A549 (cell line): ENCODE data around the gene LYRM2. TPM values are rescaled to one million over a fixed set of nuclear protein-coding genes. Genes with fewer than 3 reads are reported as not detected.

ENCODE experiments used
- ATAC-seq, 2 experiments: fragments of 200-7000 bp in 1 of 2; fragments of >200 bp in 1 of 2; cut with Nextera tagmentation in 1 of 2; cut with Tn5 transposase in 1 of 2; 3 replicates each; pipeline versions ENCODE4 v1.8.0 to v1.9.1; 2018 to 2020; ENCODE audit warnings: mild to moderate bottlenecking in 1 of 2, moderate library complexity in 1 of 2
- CTCF ChIA-PET: fragments of 300-600 bp; sonication (Branson Sonifier 250); formaldehyde crosslinking; extraction: SDS; loops from one replicate; lab custom pipeline; 2021; ENCODE audit warnings: antibody characterized with exemption, inconsistent platforms; lab: Yijun Ruan, JAX
- POLR2A ChIA-PET: fragments of 350-600 bp; formaldehyde crosslinking; extraction: SDS; loops from one replicate; lab custom pipeline; 2021; ENCODE audit warnings: antibody characterized with exemption, inconsistent platforms; lab: Yijun Ruan, JAX
- DNase-seq, 2 experiments: peaks; one replicate each; pipeline versions ENCODE4 v3.0.0 to v3.0.0-alpha.2; 2011 to 2016; ENCODE audit warnings: low read depth in 1 of 2, low spot score in 1 of 2
- FAIRE-seq: peaks from 2 replicates; lab custom pipeline; 2011; peaks lifted over from hg19 to GRCh38; lab: Jason Lieb, UNC
- H3K27ac ChIP-seq, 2 experiments: fragments of >200 bp; sonication (Bioruptor Twin); formaldehyde crosslinking; 3 replicates each; pipeline ENCODE4 v1.5.1; 2016 to 2017
- H3K4me1 ChIP-seq: fragments of >200 bp; sonication (Bioruptor Twin); formaldehyde crosslinking; 3 replicates; pipeline ENCODE4 v1.6.1; 2016
- H3K4me2 ChIP-seq: fragments of >200 bp; sonication (Bioruptor Twin); formaldehyde crosslinking; 3 replicates; pipeline ENCODE4 v1.6.1; 2016
- H3K4me3 ChIP-seq: fragments of >200 bp; sonication (Bioruptor Twin); formaldehyde crosslinking; 3 replicates; pipeline ENCODE4 v1.5.1; 2016
- H3K9me3 ChIP-seq: fragments of >200 bp; sonication (Bioruptor Twin); formaldehyde crosslinking; 3 replicates; pipeline ENCODE4 v1.6.1; 2016
- BCL3 ChIP-seq: fragments of >200 bp; sonication (Bioruptor Twin); formaldehyde crosslinking; IDR thresholded peaks from 3 replicates; pipeline ENCODE4 v1.6.1; 2016
- BHLHE40 ChIP-seq: IDR thresholded peaks from 2 replicates; pipeline ENCODE4 v1.6.1; 2012; ENCODE audit warnings: low read depth, low read length, inconsistent platforms
- CBX2 ChIP-seq: fragments of 200-600 bp; sonication (generic); IDR thresholded peaks from 2 replicates; pipeline ENCODE4 v1.6.1; 2016; ENCODE audit warnings: low read depth, mild to moderate bottlenecking, borderline replicate concordance
- CHD4 ChIP-seq: fragments of 200-600 bp; sonication (generic); IDR thresholded peaks from 2 replicates; pipeline ENCODE4 v1.6.1; 2016; ENCODE audit warnings: antibody characterized with exemption, mild to moderate bottlenecking, borderline replicate concordance
- ESRRA ChIP-seq: fragments of 150-350 bp; IDR thresholded peaks from 2 replicates; pipeline ENCODE4 v1.6.1; 2014; ENCODE audit warnings: mild to moderate bottlenecking, low read length, borderline replicate concordance
- FOSB ChIP-seq: fragments of 250-450 bp; sonication (Bioruptor Pico); IDR thresholded peaks from 2 replicates; pipeline ENCODE4 v1.5.0; 2020; ENCODE audit warnings: mild to moderate bottlenecking, moderate library complexity
- FOSL2 ChIP-seq, 2 experiments: fragments of 450-650 bp in 1 of 2; fragments of >200 bp in 1 of 2; sonication (Bioruptor Twin) in 1 of 2; formaldehyde crosslinking; IDR thresholded peaks; 2 replicates each; pipeline versions ENCODE4 v1.5.0 to v1.6.1; 2016 to 2020; ENCODE audit warnings: mild to moderate bottlenecking in 1 of 2, moderate library complexity in 1 of 2
- FOXS1 ChIP-seq: fragments of 250-450 bp; sonication (Bioruptor Pico); IDR thresholded peaks from 2 replicates; pipeline ENCODE4 v1.5.0; 2020; ENCODE audit warnings: mild to moderate bottlenecking, moderate library complexity
- GATA3 ChIP-seq: IDR thresholded peaks from 2 replicates; pipeline ENCODE4 v1.6.1; 2012; ENCODE audit warnings: borderline replicate concordance
- HOXA7 ChIP-seq: fragments of 250-450 bp; sonication (Bioruptor Pico); IDR thresholded peaks from 2 replicates; pipeline ENCODE4 v1.5.0; 2020; ENCODE audit warnings: mild to moderate bottlenecking, moderate library complexity
- HOXB13 ChIP-seq: fragments of 250-450 bp; sonication (Bioruptor Pico); IDR thresholded peaks from 2 replicates; pipeline ENCODE4 v1.5.0; 2020; ENCODE audit warnings: low read depth, mild to moderate bottlenecking, moderate library complexity
- JUN ChIP-seq, 2 experiments: fragments of >200 bp; sonication (Bioruptor Twin); formaldehyde crosslinking; IDR thresholded peaks; 2 replicates in 1 of 2; 3 replicates in 1 of 2; pipeline ENCODE4 v1.6.1; 2016 to 2017
- JUNB ChIP-seq: fragments of >200 bp; sonication (Bioruptor Twin); formaldehyde crosslinking; IDR thresholded peaks from 2 replicates; pipeline ENCODE4 v1.6.1; 2016
- MAFK ChIP-seq: fragments of 450-650 bp; IDR thresholded peaks from 2 replicates; pipeline ENCODE4 v1.6.1; 2014; ENCODE audit not compliant: partially characterized antibody
- MAX ChIP-seq: IDR thresholded peaks from 2 replicates; pipeline ENCODE4 v1.6.1; 2012
- MAZ ChIP-seq: fragments of 150-350 bp; IDR thresholded peaks from 2 replicates; pipeline ENCODE4 v1.6.1; 2014; ENCODE audit warnings: antibody characterized with exemption, low read depth, low read length, borderline replicate concordance
- NR3C1 ChIP-seq: fragments of >200 bp; sonication (Bioruptor Twin); formaldehyde crosslinking; IDR thresholded peaks from 3 replicates; pipeline ENCODE4 v1.6.1; 2017
- PBX3 ChIP-seq: IDR thresholded peaks from 2 replicates; pipeline ENCODE4 v1.6.1; 2012
- RARB ChIP-seq: fragments of 250-450 bp; sonication (Bioruptor Pico); IDR thresholded peaks from 2 replicates; pipeline ENCODE4 v1.8.0; 2021; ENCODE audit warnings: mild to moderate bottlenecking, moderate library complexity
- SMC3 ChIP-seq: fragments of >200 bp; sonication (Bioruptor Twin); formaldehyde crosslinking; IDR thresholded peaks from 3 replicates; pipeline ENCODE4 v1.6.1; 2018; ENCODE audit warnings: inconsistent platforms
- TP53 ChIP-seq: fragments of 250-450 bp; sonication (Bioruptor Pico); IDR thresholded peaks from 2 replicates; pipeline ENCODE4 v1.5.0; 2021; ENCODE audit warnings: mild to moderate bottlenecking, moderate library complexity
- ZFP36 ChIP-seq: fragments of 450-650 bp; IDR thresholded peaks from 2 replicates; pipeline ENCODE4 v1.6.1; 2014; ENCODE audit warnings: borderline replicate concordance; ENCODE audit not compliant: partially characterized antibody
- ZSCAN20 ChIP-seq: fragments of 250-450 bp; sonication (Bioruptor Pico); IDR thresholded peaks from 2 replicates; pipeline ENCODE4 v1.8.0; 2022; ENCODE audit warnings: mild to moderate bottlenecking, moderate library complexity
- WGBS: methylation state at CpG from one replicate; pipeline ENCODE4 v1.1.6; 2017; ENCODE audit errors: missing lambda C conversion rate; 5-methylcytosine and 5-hydroxymethylcytosine counted together
- polyA plus RNA-seq, 4 experiments: library from polyadenylated mRNA; depleted of rRNA in 3 of 4; stranded (reverse); fragments of >200 nt; fragmentation: RNase III in 1 of 4; extraction: RNeasy Plus Mini Kit Qiagen cat#74134 plus additional on column Dnase treatment in 1 of 4; gene quantifications; 2 replicates in 3 of 4; 3 replicates in 1 of 4; pipeline ENCODE4 v1.2.3, GENCODE V29; 2011 to 2017

LYRM2 gene
- polyA plus RNA-seq, 2 of the 4 experiments (the other 2 are of a cell fraction): 33.2 to 56.0 TPM

- 50% methylated on average over 4 of the region's 4 CpGs for WGBS
- no peaks in the 10 kb centered on the region for H3K4me1 ChIP-seq
- H3K4me2 ChIP-seq: no peak overlapping the region
- ChIA-PET CTCF (no interaction called here), POLR2A (no interaction called here)
- H3K9me3 ChIP-seq: no peaks in the 10 kb centered on the region
- ATAC-seq (no peak), DNase-seq (no peak), FAIRE-seq (no peak)
- TF ChIP-seq HOXB13 (CRISPR knock-in tag) (no peak), ZSCAN20 (CRISPR knock-in tag) (no peak), CHD4 (no peak), MAX (no peak)
- no peak overlapping the region for H3K27ac ChIP-seq
- no peak overlapping the region for H3K4me3 ChIP-seq
These were observed 55.8 kb downstream of the LYRM2 start for GRCh38 chr6:89582669-89583325.

DNA sequence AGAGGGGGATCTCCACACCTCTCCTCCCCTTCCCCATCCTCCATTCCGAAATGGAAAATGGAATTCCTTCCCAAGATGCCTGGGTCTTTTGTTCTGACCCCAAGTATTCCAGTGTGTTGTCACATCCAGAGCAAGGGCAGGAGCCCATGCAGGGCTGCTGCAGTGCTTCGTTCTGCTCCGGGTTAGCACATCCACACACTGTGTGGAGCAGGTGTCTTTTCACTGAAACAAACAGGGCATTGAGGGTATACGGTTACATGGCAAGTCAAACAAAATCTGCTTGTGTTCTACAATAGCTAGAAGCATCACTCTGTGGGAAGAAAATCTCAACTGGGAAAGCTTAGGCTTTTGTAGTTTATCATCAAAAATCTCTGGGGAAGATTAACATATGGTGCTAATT, 56.9 kb downstream of the LYRM2 start:
- no peak overlapping the region for H3K4me3 ChIP-seq
- CTCF ChIA-PET: interaction anchor here (1.2 kb wide), 1 partner anchor 23 kb away, joined by 3 read pairs; no protein-coding TSS in a partner anchor
- DNase-seq (no peak), FAIRE-seq (no peak), ATAC-seq (no peak)
- TF ChIP-seq GATA3: no peak
- TF ChIP-seq ESRRA: no peak
- no peak for TF ChIP-seq RARB (CRISPR knock-in tag)
- TF ChIP-seq MAZ: no peak
- POLR2A ChIA-PET: no interaction called here
- 81% methylated on average over 4 of the region's 4 CpGs for WGBS
- H3K4me1 ChIP-seq: no peaks in the 10 kb centered on the region
- no peak overlapping the region for H3K4me2 ChIP-seq
- no peak overlapping the region for H3K27ac ChIP-seq
- H3K9me3 ChIP-seq: no peaks in the 10 kb centered on the region

GRCh38 chr6:89580997-89581666, 57.4 kb downstream of the LYRM2 start:
- ChIA-PET POLR2A (no interaction called here), CTCF (interaction anchor here (1.2 kb wide), 1 partner anchor 23 kb away, joined by 3 read pairs; no protein-coding TSS in a partner anchor)
- Histone ChIP-seq H3K4me1 (no peaks in the 10 kb centered on the region), H3K27ac (no peak overlapping the region), H3K4me2 (no peak overlapping the region), H3K4me3 (no peak overlapping the region), H3K9me3 (no peaks in the 10 kb centered on the region)
- TF ChIP-seq HOXB13 (CRISPR knock-in tag): no peak
- TF ChIP-seq PBX3: no peak
- no peak for TF ChIP-seq NR3C1
- TF ChIP-seq CBX2: no peak
- no peak for TF ChIP-seq ZFP36
- TF ChIP-seq BCL3: no peak
- no peak for TF ChIP-seq FOXS1
- no peak for TF ChIP-seq FOSL2 (IDR thresholded peaks at IDR 0.05)
- no peak for TF ChIP-seq FOSL2 (CRISPR knock-in tag; IDR thresholded peaks at IDR 0.05)
- TF ChIP-seq SMC3: no peak
- FAIRE-seq (no peak), DNase-seq (no peak), ATAC-seq (no peak)
- WGBS: 40% methylated on average over 3 of the region's 3 CpGs

GRCh38 chr6:89575562-89575960, 63.0 kb downstream of the LYRM2 start:
- Histone ChIP-seq H3K4me1 (no peaks in the 10 kb centered on the region), H3K9me3 (no peaks in the 10 kb centered on the region), H3K4me2 (no peak overlapping the region), H3K4me3 (no peak overlapping the region), H3K27ac (no peak overlapping the region)
- WGBS: 72% methylated on average over 2 of the region's 2 CpGs
- TF ChIP-seq ZSCAN20 (CRISPR knock-in tag) (no peak), FOSB (no peak), CHD4 (no peak), TP53 (CRISPR knock-in tag) (no peak), PBX3 (no peak), JUNB (no peak), BHLHE40 (no peak), CBX2 (no peak), JUN (IDR thresholded peaks at IDR 0.05) (no peak), MAFK (no peak), HOXA7 (CRISPR knock-in tag) (no peak)
- POLR2A ChIA-PET: no interaction called here
- CTCF ChIA-PET: no interaction called here
- ATAC-seq (no peak), FAIRE-seq (no peak), DNase-seq (no peak)
